Astrocyte of the cerebellum (primary cell): Measurements from ENCODE around the gene OLIG2.

Source experiments
- DNase-seq: peaks from one replicate; pipeline ENCODE4 v3.0.0-alpha.2; 2011; ENCODE audit warnings: low read depth
- H3K4me3 ChIP-seq: 2 replicates; pipeline ENCODE4 v1.5.1; 2011; ENCODE audit warnings: mild to moderate bottlenecking, low read depth, low read length, moderate library complexity
- CTCF ChIP-seq: IDR thresholded peaks from 2 replicates; pipeline ENCODE4 v1.5.1; 2012; ENCODE audit warnings: low read length, low read depth, moderate library complexity, mild to moderate bottlenecking; ENCODE audit errors: missing control alignments
- in situ Hi-C: cut with HindIII; loops from 2 replicates; pipeline ENCODE4 v1.10.0; 2017; ENCODE audit warnings: low sequenced_read_pairs

The OLIG2 gene

GRCh38 chr21:33031152-33031911 is 5.6 kb downstream of the OLIG2 start:
- H3K4me3 ChIP-seq: no peak overlapping the region
- no peak for DNase-seq
- in situ Hi-C loops: no loop called here
- TF ChIP-seq CTCF: no peak

- in situ Hi-C loops: no loop called here
- no peak overlapping the region for H3K4me3 ChIP-seq
- no peak for TF ChIP-seq CTCF
- DNase-seq: no peak
These were observed 6.8 kb downstream of the OLIG2 start for GRCh38 chr21:33032434-33033047.

- TF ChIP-seq CTCF: no peak
- no peak for DNase-seq
- H3K4me3 ChIP-seq: no peak overlapping the region
- in situ Hi-C loops: no loop called here
These were observed 7.6 kb downstream of the OLIG2 start for GRCh38 chr21:33033094-33033951.

GRCh38 chr21:33033961-33034413 is 8.3 kb downstream of the OLIG2 start:
- H3K4me3 ChIP-seq: no peak overlapping the region
- no peak for DNase-seq
- in situ Hi-C loops: no loop called here
- TF ChIP-seq CTCF: no peak

- TF ChIP-seq CTCF: no peak
- no peak overlapping the region for H3K4me3 ChIP-seq
- in situ Hi-C loops: no loop called here
- DNase-seq: no peak
These were observed 9.4 kb downstream of the OLIG2 start for GRCh38 chr21:33035147-33035546.

- no peak overlapping the region for H3K4me3 ChIP-seq
- in situ Hi-C loops: no loop called here
- no peak for DNase-seq
- TF ChIP-seq CTCF: no peak
These were observed 10.9 kb downstream of the OLIG2 start for GRCh38 chr21:33036430-33037162.
